ENCODE results near the gene SMPD4.
"Not testable (repeated sequence)": the region's sequence is repeated elsewhere in the genome, so short reads cannot be mapped to it uniquely, and the experiment has no call there.

SMPD4 gene

GRCh38 chr2:130181325-130181879 lies at the start of gene SMPD4:
TSS of gene SMPD4 (minus strand) at chr2:130181602. CDS start at chr2:130176592, 5,010 bp downstream.
- peaks cover 39% of the 10 kb centered on the region for H3K4me1 Mint-ChIP-seq
- peak within 1 kb of the TSS; percentile 94 to 98 for H3K27ac Mint-ChIP-seq
- H3K27me3 Mint-ChIP-seq, result no peaks in the 10 kb centered on the region
- ATAC-seq (peak; percentile 76), DNase-seq (peak; percentile 97 to 98)
- peak within 1 kb of the TSS; percentile 90 for H3K4me3 Mint-ChIP-seq
- no peaks in the 10 kb centered on the region for H3K9me3 Mint-ChIP-seq

GRCh38 chr2:130230907-130231306 lies 49.5 kb upstream of the SMPD4 start:
- peaks cover 29% of the 10 kb centered on the region for H3K27me3 Mint-ChIP-seq
- not testable (repeated sequence) for ATAC-seq

GRCh38 chr2:130230376-130230775 lies 49.0 kb upstream of the SMPD4 start:
- H3K27ac Mint-ChIP-seq, H3K9me3 Mint-ChIP-seq, H3K4me1 Mint-ChIP-seq, H3K4me3 Mint-ChIP-seq, ATAC-seq, DNase-seq: not testable (repeated sequence)
- peaks cover 29% of the 10 kb centered on the region for H3K27me3 Mint-ChIP-seq

More at GRCh38 chr2:130230907-130231306, 49.5 kb upstream of the SMPD4 start:
- not testable (repeated sequence) for H3K4me3 Mint-ChIP-seq, H3K4me1 Mint-ChIP-seq, H3K27ac Mint-ChIP-seq, DNase-seq, H3K9me3 Mint-ChIP-seq

- ATAC-seq (peak; percentile 78), DNase-seq (peak; percentile 13 to 41)
- not testable (repeated sequence) for H3K4me1 Mint-ChIP-seq, H3K27ac Mint-ChIP-seq, H3K9me3 Mint-ChIP-seq
- Mint-ChIP-seq H3K4me3 (peak overlapping the region; percentile 29 to 33), H3K27me3 (peaks cover 25% of the 10 kb centered on the region)
Measured at GRCh38 chr2:130229161-130229510, 47.7 kb upstream of the SMPD4 start.

GRCh38 chr2:130228467-130229160 lies 47.2 kb upstream of the SMPD4 start:
- ATAC-seq, result peak; percentile 64
- not testable (repeated sequence) for H3K4me1 Mint-ChIP-seq, H3K27ac Mint-ChIP-seq, H3K9me3 Mint-ChIP-seq, H3K4me3 Mint-ChIP-seq, DNase-seq
- peaks cover 21% of the 10 kb centered on the region for H3K27me3 Mint-ChIP-seq

- ATAC-seq, H3K4me3 Mint-ChIP-seq, H3K9me3 Mint-ChIP-seq, DNase-seq, H3K4me1 Mint-ChIP-seq, H3K27ac Mint-ChIP-seq: not testable (repeated sequence)
- peaks cover 21% of the 10 kb centered on the region for H3K27me3 Mint-ChIP-seq
Measured at GRCh38 chr2:130228005-130228404, 46.6 kb upstream of the SMPD4 start.

GRCh38 chr2:130222523-130222922 lies 41.1 kb upstream of the SMPD4 start:
- DNase-seq, H3K4me1 Mint-ChIP-seq, H3K27ac Mint-ChIP-seq, ATAC-seq, H3K9me3 Mint-ChIP-seq, H3K4me3 Mint-ChIP-seq: not testable (repeated sequence)
- H3K27me3 Mint-ChIP-seq, result peaks cover 14% of the 10 kb centered on the region

- H3K27me3 Mint-ChIP-seq, result peaks cover 22% of the 10 kb centered on the region
- H3K27ac Mint-ChIP-seq, ATAC-seq, H3K4me3 Mint-ChIP-seq, H3K4me1 Mint-ChIP-seq, DNase-seq, H3K9me3 Mint-ChIP-seq: not testable (repeated sequence)
Measured at GRCh38 chr2:130220505-130220904, 39.1 kb upstream of the SMPD4 start.

GRCh38 chr2:130219147-130219546 lies 37.7 kb upstream of the SMPD4 start:
- DNase-seq, ATAC-seq, H3K9me3 Mint-ChIP-seq, H3K4me1 Mint-ChIP-seq, H3K4me3 Mint-ChIP-seq, H3K27ac Mint-ChIP-seq: not testable (repeated sequence)
- peaks cover 22% of the 10 kb centered on the region for H3K27me3 Mint-ChIP-seq

GRCh38 chr2:130207051-130207450 lies 25.6 kb upstream of the SMPD4 start:
- not testable (repeated sequence) for H3K4me3 Mint-ChIP-seq, ATAC-seq, H3K27ac Mint-ChIP-seq, DNase-seq, H3K27me3 Mint-ChIP-seq, H3K4me1 Mint-ChIP-seq, H3K9me3 Mint-ChIP-seq

- not testable (repeated sequence) for H3K27me3 Mint-ChIP-seq, H3K4me1 Mint-ChIP-seq, DNase-seq, H3K4me3 Mint-ChIP-seq, H3K27ac Mint-ChIP-seq, ATAC-seq, H3K9me3 Mint-ChIP-seq
Measured at GRCh38 chr2:130203150-130203549, 21.7 kb upstream of the SMPD4 start.

GRCh38 chr2:130202518-130202917 lies 21.1 kb upstream of the SMPD4 start:
- not testable (repeated sequence) for H3K4me1 Mint-ChIP-seq, ATAC-seq, H3K27ac Mint-ChIP-seq, H3K27me3 Mint-ChIP-seq, H3K4me3 Mint-ChIP-seq, H3K9me3 Mint-ChIP-seq, DNase-seq

GRCh38 chr2:130198343-130198742 lies 16.9 kb upstream of the SMPD4 start, which contains the start of gene TUBA3E:
TSS of gene TUBA3E (minus strand) at chr2:130198439. CDS start at chr2:130198360, 79 bp downstream.
- no peaks in the 10 kb centered on the region for H3K9me3 Mint-ChIP-seq
- DNase-seq (no peak), ATAC-seq (no peak)
- no peak within 1 kb of the TSS for H3K27ac Mint-ChIP-seq
- H3K4me1 Mint-ChIP-seq, result no peaks in the 10 kb centered on the region
- H3K27me3 Mint-ChIP-seq, result no peaks in the 10 kb centered on the region
- no peak within 1 kb of the TSS for H3K4me3 Mint-ChIP-seq

GRCh38 chr2:130196052-130196451 lies 14.7 kb upstream of the SMPD4 start:
- not testable (repeated sequence) for DNase-seq, H3K9me3 Mint-ChIP-seq, H3K27me3 Mint-ChIP-seq, H3K4me3 Mint-ChIP-seq, ATAC-seq, H3K4me1 Mint-ChIP-seq, H3K27ac Mint-ChIP-seq

- H3K9me3 Mint-ChIP-seq, DNase-seq, H3K27me3 Mint-ChIP-seq, H3K27ac Mint-ChIP-seq, ATAC-seq, H3K4me3 Mint-ChIP-seq: not testable (repeated sequence)
- H3K4me1 Mint-ChIP-seq, result peaks cover 10% of the 10 kb centered on the region
Measured at GRCh38 chr2:130195089-130195635, 13.8 kb upstream of the SMPD4 start.

GRCh38 chr2:130193824-130194223 lies 12.4 kb upstream of the SMPD4 start:
- not testable (repeated sequence) for DNase-seq, ATAC-seq, H3K27me3 Mint-ChIP-seq, H3K4me3 Mint-ChIP-seq, H3K27ac Mint-ChIP-seq, H3K9me3 Mint-ChIP-seq
- H3K4me1 Mint-ChIP-seq, result peaks cover 10% of the 10 kb centered on the region

Data from stimulated activated naive CD8-positive, alpha-beta T cell treated with anti-CD3 and anti-CD28 coated beads, Interleukin-15, amount 100 ng/mL, for 72 hours (primary cell).